GM21381 (cell line): ENCODE measurements around the gene SRC.
A peak's percentile ranks its signal among the peaks of the same experiment; 100 is the strongest.

Source experiments
- ATAC-seq: cut with Tn5 transposase; IDR thresholded peaks from one replicate; pipeline ENCODE4 v1.9.1; 2021; ENCODE audit warnings: mild to moderate bottlenecking, moderate library complexity; ENCODE audit not compliant: unreplicated experiment

The SRC gene

DNA sequence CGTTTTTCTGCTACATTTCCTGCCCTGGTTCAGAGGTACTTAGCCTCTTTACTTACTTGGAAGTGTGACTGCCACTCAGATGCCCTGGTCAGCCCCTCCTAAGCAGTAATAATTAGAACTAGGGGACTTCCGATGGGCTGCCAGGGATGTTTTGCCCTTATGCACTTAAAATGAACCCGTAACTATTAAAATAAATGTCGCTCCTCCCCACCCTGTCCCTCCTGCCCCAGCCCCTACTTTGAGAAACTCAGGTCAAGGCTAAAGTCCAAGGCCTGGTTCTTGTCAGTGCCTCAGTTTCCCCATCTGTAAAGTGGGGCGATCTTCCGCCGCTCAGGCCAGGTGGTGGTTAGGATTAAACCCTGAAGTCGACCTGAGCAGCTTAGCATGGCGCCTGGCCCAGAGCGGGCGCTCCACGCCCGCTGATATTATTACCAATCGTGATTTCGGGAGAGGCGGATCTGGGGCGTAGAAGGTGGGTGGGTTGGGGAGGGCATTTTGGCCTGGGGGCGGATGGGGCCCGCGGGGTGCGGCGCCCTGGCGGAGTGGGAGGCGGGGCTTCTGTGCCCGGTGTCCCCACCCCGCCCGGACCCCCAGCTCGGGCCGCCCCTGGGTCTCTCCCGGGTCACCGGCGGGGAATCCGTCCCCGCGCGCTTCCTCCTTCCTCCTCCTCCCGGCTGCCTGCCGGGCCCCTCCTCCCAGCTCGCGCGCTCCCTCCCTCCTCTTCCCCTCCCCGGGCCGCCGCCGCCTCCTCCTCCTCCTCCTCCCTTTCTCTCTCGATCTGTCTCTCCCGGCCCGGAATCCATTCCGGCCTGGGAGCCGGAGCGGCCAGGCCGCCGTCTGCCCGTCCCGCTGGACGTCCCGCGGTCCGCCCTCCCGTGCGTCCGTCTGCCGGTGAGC lies at the start of gene SRC:
Gene SRC (plus strand): TSS at position 802 of the 897 bp plus-strand sequence. CDS start 38,014 bp downstream, outside the sequence.
- no peak for ATAC-seq

DNA sequence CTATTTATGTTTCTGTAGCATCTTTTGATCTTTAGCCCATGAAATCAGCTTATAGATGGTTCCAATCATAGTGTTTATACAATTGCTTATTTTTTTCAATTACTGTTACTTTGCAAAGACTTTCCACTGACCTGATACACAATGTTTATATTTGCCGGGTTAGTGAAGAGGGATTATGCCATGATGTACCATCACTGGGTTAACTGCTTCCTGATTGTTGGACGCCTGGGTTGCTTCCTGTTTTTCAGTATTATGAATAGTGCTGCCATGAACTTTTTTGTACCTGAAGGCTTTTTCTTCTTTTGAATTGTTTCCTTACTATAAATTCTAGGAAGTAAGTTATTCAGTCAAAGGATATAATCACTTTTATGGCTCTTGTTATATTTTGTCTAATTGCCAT lies 49.6 kb upstream of the SRC start:
- no peak for ATAC-seq

DNA sequence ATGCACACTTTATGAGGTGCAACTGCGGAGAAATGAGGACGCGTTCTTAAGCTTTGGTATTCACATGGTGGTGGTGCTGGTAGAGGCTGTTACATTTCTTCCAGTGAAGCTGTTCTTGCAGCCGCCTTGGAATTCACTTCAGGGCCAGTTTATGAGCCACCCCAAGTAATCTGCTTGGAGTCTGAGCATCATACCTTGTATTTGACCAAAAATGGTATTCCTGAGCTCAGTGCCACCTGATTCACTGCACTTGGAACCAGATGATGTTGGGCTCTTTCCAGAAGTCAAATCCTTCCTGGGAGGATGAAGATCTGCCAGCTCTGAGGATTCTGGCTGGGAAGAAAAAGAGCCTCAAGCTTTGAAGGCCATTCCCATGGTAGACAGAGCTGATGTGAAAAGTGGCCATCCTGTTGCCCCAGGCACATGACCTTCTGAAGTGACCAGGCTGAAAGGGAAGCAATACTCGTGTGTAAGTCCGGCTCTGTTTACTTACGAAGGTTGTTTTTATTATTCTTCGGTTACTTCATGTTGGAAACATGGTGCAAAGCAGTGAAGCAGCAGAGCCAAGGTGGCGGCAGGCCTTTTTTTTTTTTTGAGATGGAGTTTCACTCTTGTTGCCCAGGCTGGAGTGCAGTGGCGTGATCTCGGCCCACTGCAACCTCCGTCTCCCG lies 48.7 kb upstream of the SRC start:
- ATAC-seq = no peak

DNA sequence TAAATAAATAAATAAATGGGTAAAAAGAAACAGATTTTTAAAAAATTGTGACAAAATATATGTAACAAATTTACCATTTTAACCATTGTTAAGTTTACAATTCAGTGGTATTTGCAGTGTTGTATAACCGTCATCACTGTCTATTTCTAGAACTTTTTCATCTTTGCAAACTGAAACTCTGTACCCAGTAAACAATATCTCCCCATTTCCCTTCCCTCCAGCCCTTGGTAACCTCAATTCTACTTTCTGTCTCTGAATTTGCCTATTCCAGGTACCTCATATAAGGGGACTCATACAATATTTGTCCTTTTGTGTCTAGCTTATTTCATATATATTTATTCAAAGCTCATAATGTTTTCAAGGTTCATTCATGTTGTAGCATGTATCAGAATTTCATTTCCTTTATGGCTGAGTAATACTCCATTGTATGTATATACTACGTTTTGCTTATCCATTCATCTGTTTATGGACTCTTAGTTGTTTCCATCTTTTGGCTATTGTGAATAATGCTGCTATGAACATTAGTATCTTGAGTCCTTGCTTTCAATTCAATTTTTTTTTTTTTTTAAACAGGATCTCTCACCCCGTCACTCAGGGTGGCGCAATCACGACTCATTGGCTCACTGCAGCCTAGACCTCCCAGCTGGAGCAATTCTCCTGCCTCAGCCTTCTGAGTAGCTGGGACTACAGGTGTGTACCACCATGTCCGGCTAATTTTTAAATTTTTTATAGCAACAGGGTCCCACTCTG lies 47.6 kb upstream of the SRC start:
- ATAC-seq = no peak

DNA sequence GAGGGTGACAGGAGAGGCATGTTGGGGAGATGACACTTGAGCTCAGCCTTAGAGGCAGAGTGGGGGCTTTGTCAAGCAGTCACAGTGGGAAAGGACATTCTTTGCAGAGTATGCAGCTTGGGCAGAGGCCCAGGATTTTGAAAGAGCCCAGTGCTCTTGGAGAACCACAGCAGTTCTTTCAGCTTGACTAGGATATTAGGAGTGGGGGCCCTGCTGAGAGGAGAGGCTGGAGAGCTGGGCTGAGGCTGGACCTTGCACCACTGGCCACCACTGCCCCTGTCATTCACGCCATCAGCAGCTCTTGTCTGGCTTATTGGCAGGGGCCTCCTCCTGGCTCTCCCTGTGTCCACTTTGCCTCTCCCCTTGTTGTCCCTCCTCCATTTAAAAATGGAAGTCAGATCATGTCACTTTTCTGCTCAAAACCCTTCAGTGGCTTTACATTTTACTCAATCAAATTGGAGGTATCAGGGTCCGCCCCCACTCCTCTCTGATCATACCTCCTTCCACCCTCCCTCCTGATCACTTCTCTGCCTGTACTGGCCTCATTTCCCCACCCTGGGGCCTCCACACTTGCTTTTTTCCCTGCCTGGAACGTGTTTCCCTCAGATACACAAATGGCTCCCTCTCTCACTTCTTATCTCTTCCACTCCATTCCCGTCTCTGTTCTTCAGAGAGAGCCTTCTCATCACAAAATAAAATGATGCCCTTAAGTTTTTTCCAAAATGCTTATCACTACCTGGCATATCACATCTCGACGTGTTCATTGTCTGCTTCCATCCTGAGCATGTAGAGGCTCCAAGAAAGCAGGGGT lies 46.0 kb upstream of the SRC start:
- ATAC-seq = no peak

DNA sequence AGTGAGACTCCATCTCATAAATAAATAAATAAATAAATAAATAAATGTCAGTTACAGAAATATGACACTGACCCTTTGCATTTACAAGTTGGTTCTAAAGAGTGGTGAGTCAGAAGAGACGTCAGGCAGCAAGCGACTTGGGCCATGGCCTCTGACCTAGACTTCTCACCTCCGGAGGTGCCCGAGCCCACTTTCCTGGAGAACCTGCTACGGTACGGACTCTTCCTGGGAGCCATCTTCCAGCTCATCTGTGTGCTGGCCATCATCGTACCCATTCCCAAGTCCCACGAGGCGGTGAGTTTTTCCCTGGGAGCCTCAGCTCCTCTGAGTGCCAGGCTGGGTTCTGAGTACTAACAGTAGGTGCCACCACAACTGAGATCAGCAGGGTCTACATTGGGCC lies 44.8 kb upstream of the SRC start:
- ATAC-seq = no peak

DNA sequence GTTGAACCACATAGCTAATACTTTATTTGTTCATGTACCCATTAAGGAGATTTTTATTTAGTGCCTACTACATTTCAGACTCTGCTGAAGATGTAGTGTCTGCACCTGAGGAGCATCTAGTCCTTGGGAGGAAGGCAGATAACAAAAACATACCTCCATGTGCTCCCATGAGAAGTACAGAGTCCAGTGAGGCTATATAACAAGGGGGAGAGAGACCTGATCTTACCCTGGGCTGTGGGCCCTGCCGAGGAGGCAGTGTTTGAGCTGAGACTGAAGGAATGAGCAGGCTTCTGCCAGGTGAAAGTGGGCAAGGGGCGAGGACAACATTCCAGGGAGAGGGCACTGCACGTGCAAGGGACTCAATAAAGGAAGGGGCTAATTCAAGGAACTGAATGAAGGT lies 44.4 kb upstream of the SRC start:
- no peak for ATAC-seq

DNA sequence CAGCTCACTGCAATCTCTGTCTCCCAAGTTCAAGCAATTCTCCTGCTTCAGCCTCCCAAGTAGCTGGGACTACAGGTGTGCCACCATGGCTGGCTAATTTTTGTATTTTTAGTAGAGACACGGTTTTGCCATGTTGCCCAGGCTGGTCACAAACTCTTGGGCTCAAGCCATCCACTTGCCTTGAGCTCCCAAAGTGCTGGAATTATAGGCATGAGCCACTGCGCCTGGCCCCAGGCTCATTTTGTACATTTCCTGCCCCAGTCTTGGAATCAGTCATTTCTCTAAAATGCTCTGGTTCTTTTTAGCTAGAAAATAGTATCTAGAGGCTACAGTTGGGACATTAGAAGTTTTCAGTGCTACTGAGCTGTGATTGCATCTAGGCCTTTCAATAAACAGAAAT lies 43.0 kb upstream of the SRC start:
- no peak for ATAC-seq

DNA sequence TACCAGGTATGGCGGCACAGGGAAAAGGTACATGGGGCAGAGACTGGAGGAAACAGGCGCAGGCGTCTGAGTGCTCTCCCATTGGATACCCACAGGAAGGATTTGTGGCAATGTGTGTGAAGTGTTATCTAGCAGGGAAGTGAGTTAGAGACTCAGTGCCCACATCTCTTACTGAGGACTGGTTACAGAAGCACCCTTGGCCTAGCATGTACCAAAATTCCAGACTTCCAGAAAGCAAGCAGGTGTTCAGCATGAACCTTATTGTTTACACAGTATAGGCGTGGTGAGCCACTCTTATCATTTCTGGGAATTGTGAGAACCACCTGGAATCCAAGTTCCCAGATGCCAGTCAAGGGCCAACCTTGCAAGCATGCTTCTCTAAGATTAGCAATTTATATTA lies 42.3 kb upstream of the SRC start:
- ATAC-seq = no peak

DNA sequence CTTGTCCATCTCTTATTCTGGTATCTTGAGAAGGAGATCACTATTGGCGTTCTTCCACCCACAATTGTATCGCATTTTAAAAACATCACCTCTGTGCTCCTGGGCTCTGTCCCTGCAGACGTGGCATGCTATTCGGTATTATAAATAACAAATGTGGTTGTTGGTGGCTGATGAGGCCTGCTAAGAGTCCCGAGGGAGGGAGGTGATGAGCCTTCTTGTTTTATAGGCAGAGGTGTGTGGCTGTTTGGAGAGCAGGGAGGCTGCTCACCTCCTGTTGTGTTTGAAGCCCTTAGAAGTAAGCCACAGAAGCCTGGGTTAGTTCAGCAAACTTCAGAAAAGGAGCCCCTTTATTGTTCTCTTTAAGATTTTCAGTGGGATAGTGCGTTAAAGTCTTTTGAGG lies 40.9 kb upstream of the SRC start:
- ATAC-seq = no peak

DNA sequence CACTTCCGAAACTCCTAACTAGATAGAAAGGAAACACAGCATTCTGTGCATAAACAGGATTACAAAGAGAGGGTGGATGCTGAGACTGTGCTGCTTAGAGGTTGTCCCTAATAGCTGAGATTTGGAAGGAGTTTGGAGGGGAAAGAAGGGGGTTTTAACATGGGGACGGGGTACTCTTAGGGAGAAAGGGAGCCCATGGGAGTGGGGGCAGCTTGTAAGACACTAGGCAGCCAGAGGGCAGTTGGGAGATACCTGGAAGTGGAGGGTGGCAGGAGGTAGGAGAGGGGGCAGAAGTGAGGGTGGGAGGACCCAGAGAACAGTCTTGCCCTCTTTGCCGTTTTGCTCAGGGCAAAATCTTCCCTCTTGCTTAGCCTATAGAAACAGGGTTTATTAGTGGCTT lies 40.1 kb upstream of the SRC start:
- no peak for ATAC-seq

DNA sequence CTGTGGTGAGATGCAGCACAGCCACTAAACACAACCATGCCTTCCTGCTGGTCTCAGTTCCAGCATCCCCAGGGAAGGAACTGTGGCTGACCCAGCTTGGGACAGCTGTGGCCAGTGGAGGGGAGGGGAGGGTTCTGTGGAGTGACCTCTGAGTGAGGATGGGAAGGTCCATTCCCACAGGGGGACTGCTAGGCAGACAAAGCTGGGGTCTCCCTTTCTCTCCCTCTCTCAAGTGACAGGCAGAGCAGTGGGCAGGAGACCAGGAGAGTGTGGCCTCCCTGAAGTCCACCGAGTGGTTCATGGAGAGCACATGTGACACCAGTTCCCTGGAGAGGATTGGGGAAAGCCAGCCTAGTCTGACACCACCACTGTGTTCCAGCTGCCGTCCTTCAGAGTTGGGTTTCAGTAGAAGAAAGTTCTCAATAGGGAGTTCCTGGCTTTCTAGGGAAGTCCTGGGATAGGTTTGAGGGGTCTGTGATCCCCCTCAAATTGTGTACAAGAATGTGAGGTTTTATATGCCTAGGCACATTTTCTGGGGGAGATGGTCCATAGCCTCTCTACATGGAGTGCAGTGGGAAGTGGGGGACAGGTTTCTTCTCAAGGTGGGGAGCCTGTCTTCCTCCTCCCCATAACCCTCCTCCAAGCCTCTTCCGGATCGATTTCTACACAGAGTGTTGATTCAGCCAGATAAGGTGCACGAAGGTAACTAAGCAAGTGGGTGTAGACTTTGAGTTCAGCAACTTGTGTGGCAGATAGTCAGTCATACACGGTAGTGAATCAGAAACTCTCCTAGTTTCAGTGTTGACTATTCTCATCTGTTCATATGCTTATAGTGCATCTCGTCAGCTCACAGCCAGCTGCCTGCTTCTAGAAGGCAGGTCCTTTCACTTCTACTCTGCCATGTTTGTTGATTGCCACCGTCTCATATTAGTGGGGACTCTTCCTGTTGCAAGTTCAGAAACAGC lies 37.6 kb upstream of the SRC start:
- ATAC-seq = peak; percentile 86

DNA sequence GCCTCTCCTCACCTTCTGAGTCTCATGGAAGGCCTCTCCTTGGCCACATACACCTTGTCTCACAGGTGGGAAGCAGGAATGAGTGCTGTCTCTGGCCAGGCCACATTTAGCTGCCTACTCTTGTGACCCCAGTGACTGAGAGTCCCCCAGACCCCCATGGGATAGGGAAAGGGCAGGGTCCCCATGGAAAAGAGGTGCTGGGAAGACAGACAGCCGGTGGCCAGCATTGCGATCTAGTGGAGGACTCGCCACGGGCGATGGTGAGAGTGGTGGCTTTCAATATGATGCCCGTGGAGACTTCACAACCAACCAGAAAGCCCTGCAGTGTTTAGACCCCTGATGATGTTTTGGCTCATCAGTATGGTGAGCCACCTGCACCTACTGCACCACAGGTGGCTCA lies 36.6 kb upstream of the SRC start:
- ATAC-seq = no peak

DNA sequence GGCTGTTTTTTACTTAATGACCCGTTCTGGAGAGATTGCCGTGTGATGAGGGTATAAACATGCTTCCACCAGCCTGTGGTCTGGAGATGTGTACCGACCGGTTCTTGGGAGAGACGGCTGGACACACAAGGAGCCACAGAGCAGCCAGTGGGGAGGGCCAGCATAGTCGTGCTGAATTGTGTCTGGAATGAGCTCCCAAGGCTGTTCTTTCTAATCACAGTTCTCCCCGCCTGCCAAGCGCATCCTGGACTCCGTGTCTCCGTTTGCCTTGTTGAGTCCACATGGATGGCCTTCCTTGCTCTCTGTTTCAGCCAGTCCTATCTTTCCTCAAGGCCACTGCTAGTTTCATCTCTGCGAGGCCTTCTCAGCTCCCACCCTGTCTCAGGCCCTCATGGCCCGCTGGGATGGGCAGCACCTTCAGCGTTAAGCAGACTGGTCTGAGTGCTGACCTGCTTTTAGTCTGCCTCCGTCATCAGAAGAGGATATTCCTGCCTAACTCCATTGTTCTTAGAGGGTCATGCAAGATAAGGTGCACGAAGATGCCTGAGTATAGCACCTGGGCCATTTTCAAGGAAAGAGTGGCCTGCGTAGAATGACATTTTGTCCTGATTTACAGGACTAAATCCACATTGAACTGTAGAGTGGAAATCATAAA lies 35.9 kb upstream of the SRC start:
- no peak for ATAC-seq

DNA sequence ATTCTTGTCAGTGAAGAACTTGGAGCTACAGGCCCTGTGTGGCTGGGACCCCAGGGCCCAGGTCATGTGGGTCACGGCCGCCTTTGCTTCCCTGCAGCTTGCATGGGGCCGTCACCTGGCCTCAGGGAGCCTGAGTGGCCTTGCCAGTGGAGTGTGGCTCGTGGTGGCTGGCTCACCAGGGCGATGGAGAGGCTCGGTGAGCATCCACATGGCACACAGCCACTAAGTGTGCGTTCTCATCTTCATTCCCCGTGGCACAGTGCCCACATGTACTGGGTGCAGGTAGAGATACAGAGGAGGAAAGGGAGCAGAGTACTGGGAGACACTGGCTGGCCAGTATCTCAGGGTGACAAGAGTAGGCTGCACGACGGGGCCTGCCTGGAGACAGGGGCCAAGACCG lies 35.0 kb upstream of the SRC start:
- ATAC-seq = no peak

DNA sequence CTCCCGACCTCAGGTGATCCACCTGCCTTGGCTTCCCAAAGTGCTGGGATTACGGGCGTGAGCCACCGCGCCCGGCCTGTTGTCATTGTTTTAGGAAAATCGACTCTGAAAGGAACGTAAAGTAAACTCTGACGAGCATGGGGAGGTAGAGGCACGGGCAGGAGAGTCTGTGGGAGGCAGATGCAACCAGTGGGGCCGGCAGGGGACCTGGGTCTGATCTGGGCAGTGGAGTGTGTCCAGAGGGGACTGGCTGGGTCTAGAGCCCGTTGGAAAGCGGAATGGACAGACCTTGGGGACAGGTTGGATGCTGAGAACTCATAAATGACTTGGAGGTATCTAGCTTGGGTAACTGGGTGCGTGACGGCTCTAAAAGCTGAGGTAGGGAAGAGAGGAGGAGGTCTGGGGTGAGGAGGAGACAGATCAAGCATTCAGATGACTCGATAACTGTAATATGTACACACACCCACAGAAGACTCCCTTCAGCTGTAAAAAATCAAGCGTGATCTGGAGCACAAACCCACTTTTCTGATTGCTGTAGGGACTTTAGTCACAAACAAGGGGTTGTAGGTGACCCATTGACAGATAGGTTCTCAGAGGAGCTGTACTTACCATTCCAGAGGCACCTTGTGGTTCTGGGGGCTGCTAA lies 34.1 kb upstream of the SRC start:
- ATAC-seq = no peak

DNA sequence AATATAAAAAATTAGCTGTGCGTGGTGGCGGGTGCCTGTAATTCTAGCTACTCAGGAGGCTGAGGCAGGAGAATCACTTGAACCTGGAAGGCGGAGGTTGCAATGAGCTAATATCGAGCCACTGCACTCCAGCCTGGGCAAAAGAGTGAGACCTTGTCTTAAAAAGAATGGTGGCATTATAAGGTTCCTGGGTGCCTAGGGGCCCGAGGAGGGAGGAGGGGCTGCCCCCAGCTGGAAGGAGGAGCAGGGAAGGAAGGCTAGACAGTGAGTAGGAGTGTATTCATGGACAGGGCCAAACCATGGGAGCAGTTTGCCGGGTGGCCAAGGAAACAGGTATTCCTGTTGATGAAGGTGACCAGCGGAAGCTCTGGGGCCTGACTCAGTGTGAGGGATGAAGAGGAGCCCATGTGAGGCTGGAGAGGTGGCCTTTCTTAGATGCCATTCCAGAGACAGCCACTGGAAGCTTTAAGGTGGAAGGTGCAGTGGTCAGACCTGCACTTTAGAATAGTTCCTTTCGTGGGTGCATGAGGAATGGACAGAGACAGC lies 32.3 kb upstream of the SRC start:
- no peak for ATAC-seq

DNA sequence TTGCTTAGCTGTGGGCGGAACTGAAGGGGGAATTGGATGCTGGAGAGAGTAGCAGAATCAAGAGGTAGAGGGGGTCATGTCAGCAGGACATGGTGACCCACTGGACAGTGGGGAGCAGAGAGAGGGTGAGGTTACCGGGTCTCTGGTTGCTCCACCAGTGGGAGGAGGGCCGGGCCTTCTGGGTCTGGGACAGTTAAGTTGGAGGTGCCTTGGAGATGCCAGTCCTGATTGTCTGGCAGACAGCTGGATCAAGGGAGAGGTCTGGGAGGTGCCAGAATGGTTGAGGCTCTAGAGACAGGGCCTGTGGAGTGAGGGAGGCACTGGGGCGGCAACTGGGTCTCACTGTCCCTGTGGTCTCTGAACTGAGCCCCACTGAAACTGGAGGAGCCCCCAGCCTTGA lies 31.8 kb upstream of the SRC start:
- ATAC-seq = no peak
